A549 (cell line): Measurements from ENCODE around the gene CRTC2. TPM values are rescaled to one million over a fixed set of nuclear protein-coding genes. Genes with fewer than 3 reads are reported as not detected.
"Not testable (repeated sequence)": the region's sequence is repeated elsewhere in the genome, so short reads cannot be mapped to it uniquely, and the experiment has no call there.

Experiments
- ATAC-seq, 2 experiments: fragments of 200-7000 bp in 1 of 2; fragments of >200 bp in 1 of 2; cut with Nextera tagmentation in 1 of 2; cut with Tn5 transposase in 1 of 2; 3 replicates each; pipeline versions ENCODE4 v1.8.0 to v1.9.1; 2018 to 2020; ENCODE audit warnings: mild to moderate bottlenecking in 1 of 2, moderate library complexity in 1 of 2
- CTCF ChIA-PET: fragments of 300-600 bp; sonication (Branson Sonifier 250); formaldehyde crosslinking; extraction: SDS; loops from one replicate; lab custom pipeline; 2021; ENCODE audit warnings: antibody characterized with exemption, inconsistent platforms; lab: Yijun Ruan, JAX
- POLR2A ChIA-PET: fragments of 350-600 bp; formaldehyde crosslinking; extraction: SDS; loops from one replicate; lab custom pipeline; 2021; ENCODE audit warnings: antibody characterized with exemption, inconsistent platforms; lab: Yijun Ruan, JAX
- DNase-seq, 2 experiments: peaks; one replicate each; pipeline versions ENCODE4 v3.0.0 to v3.0.0-alpha.2; 2011 to 2016; ENCODE audit warnings: low read depth in 1 of 2, low spot score in 1 of 2
- FAIRE-seq: peaks from 2 replicates; lab custom pipeline; 2011; peaks lifted over from hg19 to GRCh38; lab: Jason Lieb, UNC
- H3K27ac ChIP-seq, 2 experiments: fragments of >200 bp; sonication (Bioruptor Twin); formaldehyde crosslinking; 3 replicates each; pipeline ENCODE4 v1.5.1; 2016 to 2017
- H3K4me1 ChIP-seq: fragments of >200 bp; sonication (Bioruptor Twin); formaldehyde crosslinking; 3 replicates; pipeline ENCODE4 v1.6.1; 2016
- H3K4me2 ChIP-seq: fragments of >200 bp; sonication (Bioruptor Twin); formaldehyde crosslinking; 3 replicates; pipeline ENCODE4 v1.6.1; 2016
- H3K4me3 ChIP-seq: fragments of >200 bp; sonication (Bioruptor Twin); formaldehyde crosslinking; 3 replicates; pipeline ENCODE4 v1.5.1; 2016
- H3K9me3 ChIP-seq: fragments of >200 bp; sonication (Bioruptor Twin); formaldehyde crosslinking; 3 replicates; pipeline ENCODE4 v1.6.1; 2016
- CBX8 ChIP-seq: fragments of 200-600 bp; sonication (generic); IDR thresholded peaks from 2 replicates; pipeline ENCODE4 v1.6.1; 2016
- EHMT2 ChIP-seq: fragments of 200-600 bp; sonication (generic); IDR thresholded peaks from 2 replicates; pipeline ENCODE4 v1.6.1; 2016; ENCODE audit warnings: antibody characterized with exemption, low read depth, mild to moderate bottlenecking, moderate library complexity
- ESRRA ChIP-seq: fragments of 150-350 bp; IDR thresholded peaks from 2 replicates; pipeline ENCODE4 v1.6.1; 2014; ENCODE audit warnings: mild to moderate bottlenecking, low read length, borderline replicate concordance
- FOSB ChIP-seq: fragments of 250-450 bp; sonication (Bioruptor Pico); IDR thresholded peaks from 2 replicates; pipeline ENCODE4 v1.5.0; 2020; ENCODE audit warnings: mild to moderate bottlenecking, moderate library complexity
- FOSL2 ChIP-seq, 2 experiments: fragments of 450-650 bp in 1 of 2; fragments of >200 bp in 1 of 2; sonication (Bioruptor Twin) in 1 of 2; formaldehyde crosslinking; IDR thresholded peaks; 2 replicates each; pipeline versions ENCODE4 v1.5.0 to v1.6.1; 2016 to 2020; ENCODE audit warnings: mild to moderate bottlenecking in 1 of 2, moderate library complexity in 1 of 2
- FOXS1 ChIP-seq: fragments of 250-450 bp; sonication (Bioruptor Pico); IDR thresholded peaks from 2 replicates; pipeline ENCODE4 v1.5.0; 2020; ENCODE audit warnings: mild to moderate bottlenecking, moderate library complexity
- GATA3 ChIP-seq: IDR thresholded peaks from 2 replicates; pipeline ENCODE4 v1.6.1; 2012; ENCODE audit warnings: borderline replicate concordance
- HOXA7 ChIP-seq: fragments of 250-450 bp; sonication (Bioruptor Pico); IDR thresholded peaks from 2 replicates; pipeline ENCODE4 v1.5.0; 2020; ENCODE audit warnings: mild to moderate bottlenecking, moderate library complexity
- JUN ChIP-seq, 2 experiments: fragments of >200 bp; sonication (Bioruptor Twin); formaldehyde crosslinking; IDR thresholded peaks; 2 replicates in 1 of 2; 3 replicates in 1 of 2; pipeline ENCODE4 v1.6.1; 2016 to 2017
- KDM5A ChIP-seq: fragments of 200-600 bp; sonication (generic); IDR thresholded peaks from 2 replicates; pipeline ENCODE4 v1.6.1; 2016; ENCODE audit warnings: antibody characterized with exemption, mild to moderate bottlenecking
- MAFK ChIP-seq: fragments of 450-650 bp; IDR thresholded peaks from 2 replicates; pipeline ENCODE4 v1.6.1; 2014; ENCODE audit not compliant: partially characterized antibody
- MAZ ChIP-seq: fragments of 150-350 bp; IDR thresholded peaks from 2 replicates; pipeline ENCODE4 v1.6.1; 2014; ENCODE audit warnings: antibody characterized with exemption, low read depth, low read length, borderline replicate concordance
- MYC ChIP-seq: IDR thresholded peaks from 2 replicates; pipeline ENCODE4 v1.6.1; 2012; ENCODE audit warnings: mild to moderate bottlenecking, inconsistent platforms, low read length, improper control_type of control experiment, borderline replicate concordance
- POLR2AphosphoS2 ChIP-seq: conservative IDR thresholded peaks from 2 replicates; pipeline ENCODE4 v1.6.1; 2012; ENCODE audit warnings: low read length, improper control_type of control experiment, inconsistent platforms
- RAD21 ChIP-seq, 2 experiments: fragments of >200 bp in 1 of 2; sonication (Bioruptor Twin) in 1 of 2; formaldehyde crosslinking in 1 of 2; IDR thresholded peaks in 1 of 2; conservative IDR thresholded peaks in 1 of 2; 2 replicates in 1 of 2; 3 replicates in 1 of 2; pipeline ENCODE4 v1.6.1; 2012 to 2018; ENCODE audit warnings: inconsistent platforms in 1 of 2
- RARB ChIP-seq: fragments of 250-450 bp; sonication (Bioruptor Pico); IDR thresholded peaks from 2 replicates; pipeline ENCODE4 v1.8.0; 2021; ENCODE audit warnings: mild to moderate bottlenecking, moderate library complexity
- RCOR1 ChIP-seq: fragments of 150-350 bp; IDR thresholded peaks from 2 replicates; pipeline ENCODE4 v1.6.1; 2014; ENCODE audit warnings: antibody characterized with exemption, low read length, low read depth
- RNF2 ChIP-seq: fragments of 200-600 bp; sonication (generic); IDR thresholded peaks from 2 replicates; pipeline ENCODE4 v1.6.1; 2016; ENCODE audit warnings: low read depth, mild to moderate bottlenecking, antibody characterized with exemption, moderate library complexity, borderline replicate concordance
- SMC3 ChIP-seq: fragments of >200 bp; sonication (Bioruptor Twin); formaldehyde crosslinking; IDR thresholded peaks from 3 replicates; pipeline ENCODE4 v1.6.1; 2018; ENCODE audit warnings: inconsistent platforms
- WGBS: methylation state at CpG from one replicate; pipeline ENCODE4 v1.1.6; 2017; ENCODE audit errors: missing lambda C conversion rate; 5-methylcytosine and 5-hydroxymethylcytosine counted together
- polyA plus RNA-seq, 4 experiments: library from polyadenylated mRNA; depleted of rRNA in 3 of 4; stranded (reverse); fragments of >200 nt; fragmentation: RNase III in 1 of 4; extraction: RNeasy Plus Mini Kit Qiagen cat#74134 plus additional on column Dnase treatment in 1 of 4; gene quantifications; 2 replicates in 3 of 4; 3 replicates in 1 of 4; pipeline ENCODE4 v1.2.3, GENCODE V29; 2011 to 2017
- TF ChIP-seq, protein P1 (sequence below): fragments of >200 bp; sonication (Bioruptor Twin); formaldehyde crosslinking; IDR thresholded peaks from 3 replicates; pipeline ENCODE4 v1.6.1; 2016
- TF ChIP-seq, protein P2 (sequence below): IDR thresholded peaks from 2 replicates; pipeline ENCODE4 v1.6.1; 2012
- TF ChIP-seq, protein P3 (sequence below): fragments of 150-350 bp; IDR thresholded peaks from 2 replicates; pipeline ENCODE4 v1.6.1; 2014; ENCODE audit warnings: low read depth, mild to moderate bottlenecking, low read length

The CRTC2 gene
- polyA plus RNA-seq, 2 of the 4 experiments (the other 2 are of a cell fraction) = 19.7 to 22.3 TPM

DNA sequence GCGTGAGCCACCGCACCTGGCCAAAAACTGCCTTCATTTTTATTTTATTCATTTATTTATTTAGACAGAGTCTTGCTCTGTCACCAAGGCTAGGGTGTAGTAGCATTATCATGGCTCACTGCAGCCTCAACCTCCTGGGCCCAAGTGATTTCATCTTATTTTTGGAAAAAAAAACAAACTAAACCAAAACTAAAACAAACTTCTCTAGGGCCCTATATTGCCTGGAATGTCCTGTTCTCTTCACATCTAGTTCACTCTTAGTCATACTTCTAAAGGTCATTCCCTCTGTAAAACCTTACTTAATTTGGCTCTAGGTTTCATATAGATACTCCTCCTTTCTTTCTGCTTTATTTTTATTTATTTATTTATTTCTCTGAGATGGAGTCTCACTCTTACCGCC is 47.7 kb upstream of the CRTC2 start:
- H3K9me3 ChIP-seq = no peaks in the 10 kb centered on the region
- TF ChIP-seq KDM5A (no peak), FOSL2 (IDR thresholded peaks at IDR 0.05) (no peak), FOSL2 (CRISPR knock-in tag; IDR thresholded peaks at IDR 0.05) (no peak), JUN (IDR thresholded peaks at IDR 0.05) (no peak), MAZ (no peak), RARB (no peak), RAD21 (conservative IDR thresholded peaks at IDR 0.05 in 1 of 2, IDR thresholded peaks at IDR 0.05 in 1 of 2) (no peak), RNF2 (no peak), EHMT2 (no peak), MYC (no peak), HOXA7 (no peak), FOSB (CRISPR knock-in tag) (no peak), POLR2AphosphoS2 (no peak), CBX8 (no peak), SMC3 (no peak), GATA3 (no peak), MAFK (no peak), FOXS1 (CRISPR knock-in tag) (no peak)
- TF ChIP-seq, protein P1, sequence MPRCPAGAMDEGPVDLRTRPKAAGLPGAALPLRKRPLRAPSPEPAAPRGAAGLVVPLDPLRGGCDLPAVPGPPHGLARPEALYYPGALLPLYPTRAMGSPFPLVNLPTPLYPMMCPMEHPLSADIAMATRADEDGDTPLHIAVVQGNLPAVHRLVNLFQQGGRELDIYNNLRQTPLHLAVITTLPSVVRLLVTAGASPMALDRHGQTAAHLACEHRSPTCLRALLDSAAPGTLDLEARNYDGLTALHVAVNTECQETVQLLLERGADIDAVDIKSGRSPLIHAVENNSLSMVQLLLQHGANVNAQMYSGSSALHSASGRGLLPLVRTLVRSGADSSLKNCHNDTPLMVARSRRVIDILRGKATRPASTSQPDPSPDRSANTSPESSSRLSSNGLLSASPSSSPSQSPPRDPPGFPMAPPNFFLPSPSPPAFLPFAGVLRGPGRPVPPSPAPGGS = no peak
- TF ChIP-seq, protein P2, sequence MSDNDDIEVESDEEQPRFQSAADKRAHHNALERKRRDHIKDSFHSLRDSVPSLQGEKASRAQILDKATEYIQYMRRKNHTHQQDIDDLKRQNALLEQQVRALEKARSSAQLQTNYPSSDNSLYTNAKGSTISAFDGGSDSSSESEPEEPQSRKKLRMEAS = no peak
- TF ChIP-seq, protein P3, sequence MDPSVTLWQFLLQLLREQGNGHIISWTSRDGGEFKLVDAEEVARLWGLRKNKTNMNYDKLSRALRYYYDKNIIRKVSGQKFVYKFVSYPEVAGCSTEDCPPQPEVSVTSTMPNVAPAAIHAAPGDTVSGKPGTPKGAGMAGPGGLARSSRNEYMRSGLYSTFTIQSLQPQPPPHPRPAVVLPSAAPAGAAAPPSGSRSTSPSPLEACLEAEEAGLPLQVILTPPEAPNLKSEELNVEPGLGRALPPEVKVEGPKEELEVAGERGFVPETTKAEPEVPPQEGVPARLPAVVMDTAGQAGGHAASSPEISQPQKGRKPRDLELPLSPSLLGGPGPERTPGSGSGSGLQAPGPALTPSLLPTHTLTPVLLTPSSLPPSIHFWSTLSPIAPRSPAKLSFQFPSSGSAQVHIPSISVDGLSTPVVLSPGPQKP = no peak
- H3K4me2 ChIP-seq = no peak overlapping the region
- no peak for FAIRE-seq
- no peak overlapping the region for H3K4me3 ChIP-seq
- no peak for ATAC-seq
- ChIA-PET POLR2A (no interaction called here), CTCF (no interaction called here)
- no peak for DNase-seq
- H3K4me1 ChIP-seq = no peaks in the 10 kb centered on the region
- H3K27ac ChIP-seq = no peak overlapping the region
- 85% methylated on average over 3 of the region's 3 CpGs for WGBS

DNA sequence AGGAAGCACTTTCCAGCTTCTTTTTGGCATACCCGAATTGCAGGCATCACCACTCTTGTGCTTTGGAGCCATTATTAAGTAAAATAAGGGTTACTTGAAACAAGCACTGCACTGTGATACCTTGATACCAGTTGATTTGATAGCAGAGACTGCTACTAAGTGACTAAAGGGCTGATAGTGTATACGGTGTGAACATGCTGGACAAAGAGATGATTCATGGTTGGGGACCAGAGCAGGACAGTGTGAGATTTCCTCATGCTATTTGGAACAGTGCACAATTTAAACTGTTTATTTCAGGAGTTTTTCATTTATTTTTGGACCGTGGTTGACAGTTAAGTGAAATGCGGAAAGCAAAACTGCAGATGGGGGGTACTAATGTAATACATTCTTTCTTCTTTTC is 42.0 kb upstream of the CRTC2 start:
- 0 out of 6 replicates have a peak, but pooled peaks of 1 of the 2 experiments have one; percentile 25 for ATAC-seq
- no peaks in the 10 kb centered on the region for H3K9me3 ChIP-seq
- CTCF ChIA-PET = interaction anchor here (5.6 kb wide), 1 partner anchor 13 kb away, joined by 27 read pairs; the partner anchor contains the start of gene RAB13
- no peak overlapping the region for H3K4me3 ChIP-seq
- TF ChIP-seq CBX8 = no peak
- TF ChIP-seq EHMT2 = no peak
- no peak for TF ChIP-seq ESRRA
- no peak for TF ChIP-seq RCOR1
- H3K27ac ChIP-seq = no peak overlapping the region
- 72% methylated on average over 4 of the region's 4 CpGs for WGBS
- no peak for DNase-seq
- FAIRE-seq = no peak
- H3K4me2 ChIP-seq = no peak overlapping the region
- H3K4me1 ChIP-seq = no peaks in the 10 kb centered on the region
- POLR2A ChIA-PET = interaction anchor here (2.2 kb wide), 1 partner anchor 10 kb away, joined by 17 read pairs; the partner anchor contains the start of gene RPS27

DNA sequence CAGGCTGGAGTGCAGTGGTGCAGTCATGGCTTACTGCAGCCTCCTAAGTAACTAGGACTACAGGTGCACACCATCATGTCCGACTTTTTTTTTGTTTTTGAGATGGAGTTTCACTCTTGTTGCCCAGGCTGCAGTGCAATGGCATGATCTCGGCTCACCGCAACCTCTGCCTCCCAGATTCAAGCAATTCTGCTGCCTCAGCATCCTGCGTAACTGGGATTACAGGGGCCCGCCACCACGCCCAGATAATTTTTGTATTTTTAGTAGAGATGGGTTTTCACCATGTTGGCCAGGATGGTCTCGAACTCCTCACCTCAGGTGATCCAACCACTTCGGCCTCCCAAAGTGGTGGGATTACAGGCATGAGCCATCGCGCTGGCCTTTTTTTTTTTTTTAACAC is 38.5 kb upstream of the CRTC2 start:
- H3K9me3 ChIP-seq, H3K4me2 ChIP-seq, H3K4me3 ChIP-seq, POLR2A ChIA-PET, CTCF ChIA-PET, DNase-seq, FAIRE-seq, H3K27ac ChIP-seq: not testable (repeated sequence)
- peak in 1 of 2 experiments; percentile 47; a peak in 4 of 6 replicates for ATAC-seq
- WGBS = 87% methylated on average over 10 of the region's 10 CpGs
- peak; percentile 87 for TF ChIP-seq MAFK
- peaks cover 12% of the 10 kb centered on the region; the same call in 2 of the 3 replicates for H3K4me1 ChIP-seq
